K562 (cell line): ENCODE results near the gene GPR152. TPM values are rescaled to one million over a fixed set of nuclear protein-coding genes. Genes with fewer than 3 reads are reported as not detected.

Experiments
- ARID1B ChIP-seq: fragments of 450-650 bp; IDR thresholded peaks from 2 replicates; pipeline ENCODE4 v1.6.1; 2016; ENCODE audit warnings: antibody characterized with exemption, mild to moderate bottlenecking, inconsistent platforms
- FIP1L1 ChIP-seq: fragments of 200-400 bp; formaldehyde crosslinking; IDR thresholded peaks from 2 replicates; pipeline ENCODE4 v1.6.1; 2018; ENCODE audit warnings: mild to moderate bottlenecking, low read depth, low read length; ENCODE audit not compliant: poor library complexity, severe bottlenecking
- FOSL1 ChIP-seq: fragments of 200-800 bp; sonication (Bioruptor generic); conservative IDR thresholded peaks from 2 replicates; pipeline ENCODE4 v1.6.1; 2016; ENCODE audit warnings: missing genetic modification characterization, missing compliant biosample characterization
- HNRNPL ChIP-seq: fragments of 200-400 bp; formaldehyde crosslinking; IDR thresholded peaks from 2 replicates; pipeline ENCODE4 v1.6.1; 2017; ENCODE audit warnings: low read depth, mild to moderate bottlenecking, low read length
- MEIS2 ChIP-seq: fragments of 450-650 bp; IDR thresholded peaks from 2 replicates; pipeline ENCODE4 v1.6.1; 2014; ENCODE audit warnings: mild to moderate bottlenecking; ENCODE audit not compliant: partially characterized antibody
- NCOA2 ChIP-seq, 2 experiments: fragments of 450-650 bp; IDR thresholded peaks; 2 replicates each; pipeline ENCODE4 v1.6.1; 2018; ENCODE audit warnings: mild to moderate bottlenecking in 2 of 2, moderate library complexity in 1 of 2; ENCODE audit not compliant: partially characterized antibody in 2 of 2
- POLR2AphosphoS5 ChIP-seq: IDR thresholded peaks from 2 replicates; pipeline ENCODE4 v1.6.1; 2011; ENCODE audit warnings: mild to moderate bottlenecking, low read depth, low read length, moderate library complexity; ENCODE audit not compliant: control insufficient read depth, insufficient read depth
- RBM34 ChIP-seq: fragments of 200-400 bp; formaldehyde crosslinking; IDR thresholded peaks from 2 replicates; pipeline ENCODE4 v1.6.1; 2018; ENCODE audit warnings: low read length, borderline replicate concordance; ENCODE audit not compliant: insufficient read depth
- TBP ChIP-seq: optimal IDR thresholded peaks from 2 replicates; pipeline ENCODE3; 2011; ENCODE audit warnings: low read depth, low read length, improper control_type of control experiment
- YY1 ChIP-seq, 3 experiments: IDR thresholded peaks; 2 replicates each; pipeline ENCODE4 v1.6.1; 2011; ENCODE audit warnings: low read length in 2 of 3, mild to moderate bottlenecking in 2 of 3, moderate library complexity in 2 of 3, borderline replicate concordance in 1 of 3, control low read depth in 1 of 3, low read depth in 1 of 3; ENCODE audit not compliant: insufficient read depth in 3 of 3, insufficient replicate concordance in 2 of 3, control insufficient read depth in 1 of 3, insufficient read length in 1 of 3; ENCODE audit errors: extremely low read depth in 1 of 3
- ZNF212 ChIP-seq: fragments of 450-650 bp; formaldehyde crosslinking; IDR thresholded peaks from 2 replicates; pipeline ENCODE4 v1.4.0; 2020; ENCODE audit warnings: mild to moderate bottlenecking
- polyA plus RNA-seq, 8 experiments: library from polyadenylated mRNA; depleted of rRNA in 4 of 8; stranded (reverse) in 5 of 8; unstranded in 3 of 8; fragments of >200 nt; fragmentation: Nextera tagmentation in 2 of 8; fragmentation: Illumina TruSeq in 1 of 8; extraction: Ambion mirVana in 2 of 8; extraction: Trizol in 1 of 8; gene quantifications; 2 replicates each; pipeline versions ENCODE4 v1.2.1 to v1.2.3, GENCODE V29; 2011 to 2014; ENCODE audit warnings: inconsistent platforms in 1 of 8, missing spikeins in 1 of 8
- total RNA-seq, 7 experiments: library from RNA; depleted of rRNA in 6 of 7; stranded (reverse); fragments of >200 nt in 6 of 7; fragmentation: Illumina TruSeq in 2 of 7; extraction: Trizol in 2 of 7; gene quantifications; 2 replicates each; pipeline versions ENCODE4 v1.2.1 to v1.2.3, GENCODE V29; 2011 to 2021; ENCODE audit warnings: low replicate concordance in 1 of 7
- TF ChIP-seq, protein P1 (sequence below): fragments of 450-650 bp; IDR thresholded peaks from 2 replicates; pipeline ENCODE4 v1.6.1; 2017; ENCODE audit warnings: mild to moderate bottlenecking, moderate library complexity
- TF ChIP-seq, protein P2 (sequence below): fragments of 450-650 bp; IDR thresholded peaks from 2 replicates; pipeline ENCODE4 v1.6.1; 2016; ENCODE audit warnings: mild to moderate bottlenecking
- TF ChIP-seq, protein P3 (sequence below): fragments of 250-450 bp; sonication (Bioruptor Pico); IDR thresholded peaks from 2 replicates; pipeline ENCODE4 v1.8.0; 2022; ENCODE audit warnings: moderate library complexity, mild to moderate bottlenecking, inconsistent platforms
- TF ChIP-seq, protein P4 (sequence below): sonication (generic); formaldehyde crosslinking; IDR thresholded peaks from 2 replicates; pipeline ENCODE4 v1.8.0; 2022; ENCODE audit warnings: mild to moderate bottlenecking, missing genetic modification reagents

The GPR152 gene
- total and polyA plus RNA-seq, 9 of the 15 experiments (the other 6 are each of a cell fraction or from before 2014, with no cell fraction given), result not detected

DNA sequence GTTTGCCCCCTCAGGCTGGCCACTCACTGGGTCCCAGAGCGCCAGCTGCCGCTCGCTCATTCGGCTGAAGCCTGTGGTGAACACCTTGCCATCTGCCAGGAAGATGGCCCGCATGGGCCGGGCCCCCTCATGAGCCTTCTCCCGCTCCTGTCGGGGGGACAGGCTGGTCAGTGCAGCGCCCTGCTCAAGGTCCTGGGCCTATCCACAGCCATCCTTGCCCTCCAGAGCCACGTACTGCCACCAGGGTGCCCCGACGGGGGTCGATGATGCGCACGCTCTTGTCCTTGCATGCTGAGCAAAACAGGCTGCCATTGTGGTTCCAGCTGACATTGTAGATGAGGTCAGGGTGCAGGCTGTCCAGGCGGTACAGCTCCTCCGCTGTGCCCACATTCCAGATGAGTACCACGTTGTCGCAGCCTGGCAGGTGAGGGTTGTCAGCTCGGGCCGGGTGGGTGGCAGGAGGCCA is 11.4 kb downstream of the GPR152 start (continued):
- TF ChIP-seq, protein P1, sequence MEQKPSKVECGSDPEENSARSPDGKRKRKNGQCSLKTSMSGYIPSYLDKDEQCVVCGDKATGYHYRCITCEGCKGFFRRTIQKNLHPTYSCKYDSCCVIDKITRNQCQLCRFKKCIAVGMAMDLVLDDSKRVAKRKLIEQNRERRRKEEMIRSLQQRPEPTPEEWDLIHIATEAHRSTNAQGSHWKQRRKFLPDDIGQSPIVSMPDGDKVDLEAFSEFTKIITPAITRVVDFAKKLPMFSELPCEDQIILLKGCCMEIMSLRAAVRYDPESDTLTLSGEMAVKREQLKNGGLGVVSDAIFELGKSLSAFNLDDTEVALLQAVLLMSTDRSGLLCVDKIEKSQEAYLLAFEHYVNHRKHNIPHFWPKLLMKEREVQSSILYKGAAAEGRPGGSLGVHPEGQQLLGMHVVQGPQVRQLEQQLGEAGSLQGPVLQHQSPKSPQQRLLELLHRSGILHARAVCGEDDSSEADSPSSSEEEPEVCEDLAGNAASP, result no peak
- TF ChIP-seq TBP (no peak), POLR2AphosphoS5 (peak; percentile 17; the same call in 1 of the 2 replicates), ARID1B (no peak), NCOA2 (IDR thresholded peaks at IDR 0.05; ENCODE audit: partially characterized antibody in 2 of 2) (no peak), MEIS2 (no peak), RBM34 (no peak), FIP1L1 (peak; percentile 13), HNRNPL (0 out of 2 replicates have a peak, but pooled peaks have one; percentile 38), FOSL1 (tag) (no peak), YY1 (IDR thresholded peaks at IDR 0.05; ENCODE audit: borderline replicate concordance in 1 of 3, control insufficient read depth in 1 of 3, extremely low read depth in 1 of 3, insufficient read depth in 3 of 3, insufficient read length in 1 of 3, insufficient replicate concordance in 2 of 3, low read depth in 1 of 3, low read length in 2 of 3) (no peak), ZNF212 (CRISPR knock-in tag) (no peak)
- TF ChIP-seq, protein P2, sequence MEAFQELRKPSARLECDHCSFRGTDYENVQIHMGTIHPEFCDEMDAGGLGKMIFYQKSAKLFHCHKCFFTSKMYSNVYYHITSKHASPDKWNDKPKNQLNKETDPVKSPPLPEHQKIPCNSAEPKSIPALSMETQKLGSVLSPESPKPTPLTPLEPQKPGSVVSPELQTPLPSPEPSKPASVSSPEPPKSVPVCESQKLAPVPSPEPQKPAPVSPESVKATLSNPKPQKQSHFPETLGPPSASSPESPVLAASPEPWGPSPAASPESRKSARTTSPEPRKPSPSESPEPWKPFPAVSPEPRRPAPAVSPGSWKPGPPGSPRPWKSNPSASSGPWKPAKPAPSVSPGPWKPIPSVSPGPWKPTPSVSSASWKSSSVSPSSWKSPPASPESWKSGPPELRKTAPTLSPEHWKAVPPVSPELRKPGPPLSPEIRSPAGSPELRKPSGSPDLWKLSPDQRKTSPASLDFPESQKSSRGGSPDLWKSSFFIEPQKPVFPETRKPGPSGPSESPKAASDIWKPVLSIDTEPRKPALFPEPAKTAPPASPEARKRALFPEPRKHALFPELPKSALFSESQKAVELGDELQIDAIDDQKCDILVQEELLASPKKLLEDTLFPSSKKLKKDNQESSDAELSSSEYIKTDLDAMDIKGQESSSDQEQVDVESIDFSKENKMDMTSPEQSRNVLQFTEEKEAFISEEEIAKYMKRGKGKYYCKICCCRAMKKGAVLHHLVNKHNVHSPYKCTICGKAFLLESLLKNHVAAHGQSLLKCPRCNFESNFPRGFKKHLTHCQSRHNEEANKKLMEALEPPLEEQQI, result no peak
- TF ChIP-seq, protein P3, sequence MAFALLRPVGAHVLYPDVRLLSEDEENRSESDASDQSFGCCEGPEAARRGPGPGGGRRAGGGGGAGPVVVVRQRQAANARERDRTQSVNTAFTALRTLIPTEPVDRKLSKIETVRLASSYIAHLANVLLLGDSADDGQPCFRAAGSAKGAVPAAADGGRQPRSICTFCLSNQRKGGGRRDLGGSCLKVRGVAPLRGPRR (CRISPR knock-in tag), result no peak
- TF ChIP-seq, protein P4, sequence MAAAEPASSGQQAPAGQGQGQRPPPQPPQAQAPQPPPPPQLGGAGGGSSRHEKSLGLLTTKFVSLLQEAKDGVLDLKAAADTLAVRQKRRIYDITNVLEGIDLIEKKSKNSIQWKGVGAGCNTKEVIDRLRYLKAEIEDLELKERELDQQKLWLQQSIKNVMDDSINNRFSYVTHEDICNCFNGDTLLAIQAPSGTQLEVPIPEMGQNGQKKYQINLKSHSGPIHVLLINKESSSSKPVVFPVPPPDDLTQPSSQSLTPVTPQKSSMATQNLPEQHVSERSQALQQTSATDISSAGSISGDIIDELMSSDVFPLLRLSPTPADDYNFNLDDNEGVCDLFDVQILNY (CRISPR knock-in tag), result no peak
- TF ChIP-seq, all 486 proteins: peak for 7
